HG03135 (cell line): ENCODE data around the gene TMEM51.
"Not testable (repeated sequence)": the region's sequence is repeated elsewhere in the genome, so short reads cannot be mapped to it uniquely, and the experiment has no call there.

Experiments
- ATAC-seq: cut with Tn5 transposase; IDR thresholded peaks from one replicate; pipeline ENCODE4 v1.9.1; 2021; ENCODE audit warnings: mild to moderate bottlenecking, moderate library complexity; ENCODE audit not compliant: unreplicated experiment

The TMEM51 gene

DNA sequence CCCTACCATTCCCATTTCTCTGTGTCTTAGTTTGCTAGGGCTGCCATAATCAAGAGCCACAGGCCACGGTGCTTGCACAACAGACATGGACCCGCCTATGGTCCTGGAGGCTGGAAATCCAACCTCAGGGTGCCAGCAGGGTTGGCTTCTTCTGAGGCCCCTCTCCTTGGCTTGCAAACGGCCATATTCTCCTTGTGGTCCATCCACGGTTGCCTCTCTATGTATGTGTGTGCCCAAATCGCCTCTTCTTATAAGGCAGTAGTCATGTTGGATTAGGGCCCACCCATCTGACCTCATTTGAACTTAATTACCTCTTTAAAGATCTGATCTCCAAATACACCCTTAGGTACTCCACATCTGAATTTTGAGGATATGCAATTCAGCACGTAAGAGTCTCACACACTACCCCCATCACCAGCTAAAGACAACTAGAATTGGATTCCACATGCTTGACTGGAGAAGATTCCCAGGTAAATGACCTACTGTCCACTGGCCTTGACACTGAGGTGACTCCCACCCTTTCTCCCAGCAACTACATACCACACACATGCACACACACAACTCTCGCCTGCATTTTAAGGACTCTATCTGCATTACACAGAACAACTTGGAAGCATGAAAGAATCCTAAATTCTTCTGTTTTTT, 28.3 kb upstream of the TMEM51 start:
- ATAC-seq: no peak

- no peak for ATAC-seq
These were observed 25.5 kb upstream of the TMEM51 start for GRCh38 chr1:15128077-15128476.

GRCh38 chr1:15128520-15129313, 24.8 kb upstream of the TMEM51 start:
- no peak for ATAC-seq

GRCh38 chr1:15129944-15130343, 23.6 kb upstream of the TMEM51 start:
- ATAC-seq: no peak

- ATAC-seq: no peak
These were observed 22.9 kb upstream of the TMEM51 start for GRCh38 chr1:15130607-15131006.

DNA sequence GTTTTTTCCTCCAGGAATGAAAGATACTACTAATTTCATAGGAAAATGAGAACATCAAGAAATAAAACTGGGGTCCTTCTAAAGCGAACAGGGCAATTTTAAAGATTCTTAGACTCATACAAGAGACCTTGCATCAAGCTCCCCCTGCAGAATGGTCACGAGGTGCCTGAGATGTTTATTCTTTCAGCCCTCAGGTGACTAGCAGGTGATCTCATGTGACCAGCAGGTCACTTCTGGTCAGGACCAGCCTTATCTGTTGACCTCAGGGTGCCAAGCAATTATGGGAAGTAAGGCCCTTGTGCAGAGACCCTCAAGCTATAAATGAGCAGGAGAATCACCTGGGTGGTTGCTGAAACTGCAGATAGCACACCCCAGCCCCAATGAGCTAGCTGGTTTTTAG, 20.6 kb upstream of the TMEM51 start:
- no peak for ATAC-seq

DNA sequence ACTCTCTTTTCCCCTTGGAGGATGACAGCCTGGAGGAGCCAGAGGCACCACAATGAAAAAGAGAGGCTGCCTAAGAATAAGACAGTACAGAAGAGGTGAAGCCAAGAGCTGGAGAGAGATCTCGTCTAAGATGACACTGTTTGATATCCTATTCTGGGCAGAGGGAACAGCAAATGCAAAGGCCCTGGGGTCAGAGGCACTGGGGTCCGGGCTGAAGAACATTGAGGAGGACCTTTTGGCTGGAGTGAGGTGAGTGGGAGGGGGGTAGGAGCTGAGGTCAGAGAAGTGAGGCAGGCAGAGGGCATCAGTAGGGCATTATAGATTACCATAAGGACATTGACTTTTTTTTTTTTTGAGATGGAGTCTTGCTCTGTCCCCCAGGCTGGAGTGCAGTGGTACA, 19.3 kb upstream of the TMEM51 start:
- no peak for ATAC-seq

GRCh38 chr1:15135604-15136003, 17.9 kb upstream of the TMEM51 start:
- not testable (repeated sequence) for ATAC-seq

- ATAC-seq: no peak
These were observed 15.7 kb upstream of the TMEM51 start for GRCh38 chr1:15137809-15138208.

DNA sequence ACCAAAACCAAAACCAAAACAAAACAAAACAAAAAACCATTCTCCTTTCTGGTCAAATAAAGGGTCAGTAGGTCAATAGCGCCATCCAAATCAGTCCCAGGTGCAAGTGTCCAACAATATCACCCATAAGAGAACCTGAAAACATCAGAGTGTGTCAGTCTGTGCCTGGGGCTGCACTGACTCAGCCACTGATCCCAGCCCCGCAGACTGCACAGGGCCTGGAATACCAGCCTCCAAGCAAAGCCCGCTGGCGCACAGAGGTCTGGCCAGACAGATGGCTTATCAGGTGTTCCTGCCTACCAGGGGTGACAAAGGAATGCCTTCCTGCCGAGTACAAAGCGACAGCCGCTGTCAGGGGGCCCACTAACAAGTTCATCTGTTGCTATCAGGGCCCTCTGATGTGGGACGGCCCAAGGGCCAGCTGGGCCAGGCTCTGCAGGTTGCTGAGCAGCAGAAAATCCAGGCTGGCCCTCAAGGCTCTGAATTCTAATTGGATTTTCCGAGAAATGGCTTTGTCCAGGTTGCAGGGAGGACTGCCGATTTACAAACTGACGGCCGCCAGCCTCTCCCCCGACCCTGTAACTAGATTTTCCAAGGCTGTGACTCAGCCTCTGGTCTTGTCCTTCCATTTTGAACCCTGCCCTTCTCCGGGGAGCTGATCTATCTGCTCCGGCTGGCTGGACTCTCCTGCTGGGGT, 13.7 kb upstream of the TMEM51 start:
- no peak for ATAC-seq

- ATAC-seq: no peak
These were observed 11.5 kb upstream of the TMEM51 start for GRCh38 chr1:15141935-15142539.

DNA sequence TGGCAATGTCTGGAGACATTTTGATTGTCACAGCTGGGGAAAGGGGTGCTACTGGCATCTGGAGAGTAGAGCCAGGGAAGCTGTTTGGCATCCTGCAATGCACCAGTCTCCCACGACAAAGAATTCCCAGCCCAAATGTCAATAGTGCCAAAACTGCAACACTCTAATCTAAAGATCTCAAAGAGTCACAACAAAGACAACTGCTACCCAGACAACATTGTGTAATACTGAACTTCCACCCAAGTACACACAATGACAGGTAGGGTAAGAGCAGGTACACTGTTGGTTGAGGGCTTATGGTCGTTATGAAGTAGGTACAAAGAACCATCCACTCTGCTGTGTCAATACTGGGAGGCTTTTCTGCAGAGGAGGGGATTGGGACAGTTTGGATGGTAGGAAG, 8.2 kb upstream of the TMEM51 start:
- ATAC-seq: no peak

DNA sequence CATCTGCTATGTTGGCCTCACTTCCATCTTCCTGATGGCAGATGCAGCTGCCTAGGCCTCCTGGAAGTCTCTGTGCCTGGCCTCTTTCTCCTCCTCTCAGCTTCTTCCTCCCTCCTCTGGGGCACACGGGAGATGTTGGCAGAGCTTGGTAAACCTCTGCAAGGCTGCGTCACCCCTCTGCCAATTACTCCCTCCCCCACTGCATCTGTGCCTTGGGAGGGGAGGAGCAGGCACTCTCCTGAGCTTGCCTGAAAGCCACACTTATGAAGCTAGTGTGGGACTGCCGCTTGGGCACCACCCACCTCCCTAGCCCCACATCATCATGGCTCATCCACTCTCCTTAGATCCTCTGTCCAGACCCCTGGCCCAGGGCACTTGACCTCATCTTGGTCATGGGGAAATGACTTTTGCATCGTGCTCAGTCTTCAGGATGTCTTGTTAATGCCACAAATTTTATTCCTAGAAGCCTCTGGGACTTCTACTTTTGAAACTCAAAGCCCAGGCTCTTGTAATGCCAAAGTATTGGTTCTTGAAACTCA, 7.3 kb upstream of the TMEM51 start:
- ATAC-seq: no peak

GRCh38 chr1:15146971-15147376, 6.6 kb upstream of the TMEM51 start:
- no peak for ATAC-seq

DNA sequence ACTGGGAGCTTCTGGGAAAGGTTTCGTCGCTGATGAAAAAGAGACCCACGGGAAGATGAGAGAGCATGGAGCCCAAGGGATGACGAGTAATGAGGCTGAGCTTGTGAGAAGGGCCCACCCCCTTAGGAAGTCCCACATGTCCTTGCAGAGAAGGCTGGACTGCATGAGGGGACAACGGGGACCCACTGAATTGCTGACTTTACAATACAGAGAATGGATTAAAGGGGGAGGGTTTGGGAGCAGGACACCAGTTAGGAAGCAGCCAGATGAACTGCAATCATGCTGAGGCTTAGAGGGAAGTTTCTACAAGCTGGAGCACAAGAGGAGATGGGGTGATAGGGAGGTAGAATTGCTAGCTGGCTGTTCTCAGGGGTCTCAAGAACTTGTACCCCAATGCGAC, 5.5 kb upstream of the TMEM51 start:
- ATAC-seq: no peak

- ATAC-seq: no peak
These were observed 5.1 kb upstream of the TMEM51 start for GRCh38 chr1:15148475-15148874.

- no peak for ATAC-seq
These were observed 4.6 kb upstream of the TMEM51 start for GRCh38 chr1:15148941-15149340.

- no peak for ATAC-seq
These were observed 3.2 kb upstream of the TMEM51 start for GRCh38 chr1:15150376-15150775.

- no peak for ATAC-seq
These were observed 2.2 kb upstream of the TMEM51 start for GRCh38 chr1:15151377-15151806.

DNA sequence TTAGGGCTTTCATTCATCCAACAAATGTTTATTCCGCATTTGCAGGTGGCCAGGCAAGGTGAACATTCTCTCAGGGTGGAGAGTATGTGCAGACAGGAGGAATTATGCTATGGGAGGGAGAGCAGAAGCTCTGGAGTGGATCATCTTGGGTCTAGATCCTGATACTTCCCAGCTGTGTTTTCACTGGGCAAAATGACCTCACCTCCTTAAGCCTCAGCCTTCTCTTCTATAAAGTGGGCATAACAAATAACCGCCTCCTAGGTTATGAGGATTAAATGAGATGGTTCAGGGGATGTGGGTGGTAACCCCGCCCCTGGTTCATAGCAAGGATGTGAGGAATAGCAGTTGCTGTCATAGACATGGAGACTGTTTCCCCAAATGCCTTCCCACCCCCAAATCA, 1.7 kb upstream of the TMEM51 start:
- ATAC-seq: no peak
